ENCODE results near the gene ATXN10.

Gene ATXN10

GRCh38 chr22:45777852-45778375 lies 106.3 kb downstream of the ATXN10 start:
- Histone ChIP-seq H3K9me3 (ENCODE audit: low read length) (no peaks in the 10 kb centered on the region), H3K27me3 (ENCODE audit: insufficient read depth, low read length) (no peaks in the 10 kb centered on the region), H4K20me1 (ENCODE audit: insufficient read depth, low read length) (no peaks in the 10 kb centered on the region), H3K79me2 (ENCODE audit: insufficient read depth, low read length) (peaks cover 5% of the 10 kb centered on the region), H3K9me2 (ENCODE audit: low read depth, low read length) (no peaks in the 10 kb centered on the region), H3K4me3 (ENCODE audit: low read depth, low read length, poor library complexity, severe bottlenecking) (peak overlapping the region; percentile 7), H2AFZ (ENCODE audit: low read length) (no peak overlapping the region), H3K4me2 (ENCODE audit: low read length) (peak overlapping the region; percentile 64), H3K27ac (ENCODE audit: low read depth, low read length, poor library complexity, severe bottlenecking) (peak overlapping the region; percentile 100), H3K9ac (ENCODE audit: low read length) (peak overlapping the region; percentile 70), H3K4me1 (ENCODE audit: insufficient read depth, low read length, severe bottlenecking) (peaks cover 100% of the 10 kb centered on the region), H3F3A (ENCODE audit: insufficient read depth, low read length) (peaks cover 43% of the 10 kb centered on the region), H3K36me3 (ENCODE audit: insufficient read depth, low read length) (peaks cover 42% of the 10 kb centered on the region; the same call in 1 of the 2 replicates)
- TF ChIP-seq CTCF (IDR thresholded peaks at IDR 0.05; ENCODE audit: low read length) (no peak), EZH2 (IDR thresholded peaks at IDR 0.05; ENCODE audit: borderline replicate concordance, low read length) (no peak)

DNA sequence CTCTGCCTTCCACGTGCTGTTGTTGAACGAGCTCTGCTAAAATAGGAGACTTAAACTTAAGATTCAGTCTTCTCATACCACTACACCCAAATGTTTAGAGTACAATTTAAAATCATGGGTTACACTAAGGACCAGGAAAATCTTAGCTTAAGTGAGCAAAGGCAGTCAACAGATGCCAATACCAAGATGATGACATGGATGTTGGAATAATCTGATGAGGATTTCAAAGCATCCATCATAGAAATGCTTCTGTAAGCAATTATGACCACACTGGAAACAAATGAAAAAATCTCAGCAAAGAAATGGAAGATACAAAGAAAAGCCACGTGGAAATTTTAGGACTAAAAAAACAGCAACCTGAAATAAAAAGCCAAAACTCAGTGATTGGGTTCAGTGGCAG lies 109.8 kb downstream of the ATXN10 start:
- Histone ChIP-seq H3K9me3 (ENCODE audit: low read length) (no peaks in the 10 kb centered on the region), H3K9ac (ENCODE audit: low read length) (peak overlapping the region; percentile 34), H4K20me1 (ENCODE audit: insufficient read depth, low read length) (no peaks in the 10 kb centered on the region), H2AFZ (ENCODE audit: low read length) (no peak overlapping the region), H3K27me3 (ENCODE audit: insufficient read depth, low read length) (no peaks in the 10 kb centered on the region), H3K27ac (ENCODE audit: low read depth, low read length, poor library complexity, severe bottlenecking) (peak overlapping the region; percentile 100), H3K4me3 (ENCODE audit: low read depth, low read length, poor library complexity, severe bottlenecking) (no peak overlapping the region), H3K79me2 (ENCODE audit: insufficient read depth, low read length) (peaks cover 27% of the 10 kb centered on the region), H3K36me3 (ENCODE audit: insufficient read depth, low read length) (peaks cover 44% of the 10 kb centered on the region; the same call in 1 of the 2 replicates), H3K9me2 (ENCODE audit: low read depth, low read length) (no peaks in the 10 kb centered on the region), H3K4me2 (ENCODE audit: low read length) (no peak overlapping the region), H3K4me1 (ENCODE audit: insufficient read depth, low read length, severe bottlenecking) (peaks cover 100% of the 10 kb centered on the region), H3F3A (ENCODE audit: insufficient read depth, low read length) (peaks cover 15% of the 10 kb centered on the region)
- TF ChIP-seq EZH2 (IDR thresholded peaks at IDR 0.05; ENCODE audit: borderline replicate concordance, low read length): no peak
- TF ChIP-seq CTCF (IDR thresholded peaks at IDR 0.05; ENCODE audit: low read length): no peak

GRCh38 chr22:45781966-45782365 lies 110.3 kb downstream of the ATXN10 start:
- H3F3A ChIP-seq (ENCODE audit: insufficient read depth, low read length): peaks cover 10% of the 10 kb centered on the region
- H3K9me2 ChIP-seq (ENCODE audit: low read depth, low read length): no peaks in the 10 kb centered on the region
- H4K20me1 ChIP-seq (ENCODE audit: insufficient read depth, low read length): no peaks in the 10 kb centered on the region
- no peak overlapping the region; the same call in 1 of the 2 replicates for H3K9ac ChIP-seq (ENCODE audit: low read length)
- H3K36me3 ChIP-seq (ENCODE audit: insufficient read depth, low read length): peaks cover 47% of the 10 kb centered on the region; the same call in 1 of the 2 replicates
- TF ChIP-seq CTCF (IDR thresholded peaks at IDR 0.05; ENCODE audit: low read length) (no peak), EZH2 (IDR thresholded peaks at IDR 0.05; ENCODE audit: borderline replicate concordance, low read length) (no peak)
- peaks cover 32% of the 10 kb centered on the region for H3K79me2 ChIP-seq (ENCODE audit: insufficient read depth, low read length)
- no peak overlapping the region for H3K4me2 ChIP-seq (ENCODE audit: low read length)
- H3K27ac ChIP-seq (ENCODE audit: low read depth, low read length, poor library complexity, severe bottlenecking): peak overlapping the region; percentile 100
- no peaks in the 10 kb centered on the region for H3K9me3 ChIP-seq (ENCODE audit: low read length)
- peaks cover 98% of the 10 kb centered on the region for H3K4me1 ChIP-seq (ENCODE audit: insufficient read depth, low read length, severe bottlenecking)
- H3K4me3 ChIP-seq (ENCODE audit: low read depth, low read length, poor library complexity, severe bottlenecking): no peak overlapping the region
- no peaks in the 10 kb centered on the region for H3K27me3 ChIP-seq (ENCODE audit: insufficient read depth, low read length)
- H2AFZ ChIP-seq (ENCODE audit: low read length): no peak overlapping the region

Measured in OCI-LY1 (cell line).